ENCODE results near the gene CORO1C. TPM values are rescaled to one million over a fixed set of nuclear protein-coding genes. Genes with fewer than 3 reads are reported as not detected.

CORO1C gene
- polyA plus RNA-seq, 2 donors, result 23.6 to 40.2 TPM

DNA sequence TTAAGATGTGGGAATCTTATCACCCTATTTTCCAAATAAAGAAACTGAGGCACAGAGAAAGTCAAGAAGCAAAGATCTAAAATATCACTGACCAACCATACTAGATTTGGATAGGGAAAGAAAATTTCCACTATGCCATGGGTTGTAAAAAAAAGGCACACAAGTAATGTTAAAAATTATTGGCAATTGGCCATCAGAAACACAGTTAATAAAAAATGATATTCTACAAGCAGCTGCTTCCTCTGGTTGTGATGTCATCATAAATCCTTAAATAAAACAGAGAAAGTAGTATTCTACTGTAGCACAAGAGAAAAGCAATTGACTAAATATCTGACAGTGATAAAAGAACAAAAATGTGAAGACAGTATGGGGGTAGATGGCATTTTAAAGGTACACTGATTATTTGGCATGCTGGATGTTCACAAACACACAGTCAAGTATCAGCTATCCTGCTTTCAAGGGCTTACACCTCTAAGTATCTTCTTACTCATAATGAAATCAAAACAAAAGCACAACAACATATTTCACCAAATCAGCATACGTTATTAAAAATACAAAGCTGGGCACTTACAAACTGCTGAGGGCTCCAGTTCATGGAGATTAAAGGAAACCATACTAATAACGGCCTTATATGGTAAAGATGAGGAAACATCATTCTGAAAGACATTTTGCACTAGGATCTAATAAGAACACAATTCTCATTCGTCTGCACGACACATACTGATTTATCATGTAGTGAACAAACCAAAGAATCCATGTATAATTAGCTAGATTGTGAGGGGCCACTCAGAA is 45.7 kb downstream of the CORO1C start:
- no peaks in the 10 kb centered on the region for H3K36me3 ChIP-seq (ENCODE audit: control insufficient read depth in 2 of 2, insufficient read depth in 2 of 2, low read length in 1 of 2)
- peaks cover 0 to 3% of the 10 kb centered on the region in 2 donors for H3K4me1 ChIP-seq (ENCODE audit: control insufficient read depth in 2 of 2, insufficient read depth in 2 of 2, low read length in 1 of 2)
- no peaks in the 10 kb centered on the region for H3K9me3 ChIP-seq (ENCODE audit: control insufficient read depth in 2 of 2, insufficient read depth in 1 of 2, low read depth in 1 of 2, low read length in 1 of 2)
- H3K4me3 ChIP-seq (ENCODE audit: low read depth in 1 of 2, low read length in 2 of 2), result no peak overlapping the region
- WGBS, 2 donors, result 57 to 62% methylated on average over 4 of the region's 4 CpGs
- no peak overlapping the region for H3K27ac ChIP-seq (ENCODE audit: low read depth in 2 of 2, low read length in 1 of 2)
- H3K27me3 ChIP-seq (ENCODE audit: control insufficient read depth in 1 of 2, insufficient read depth in 2 of 2, low read length in 2 of 2), result no peaks in the 10 kb centered on the region

DNA sequence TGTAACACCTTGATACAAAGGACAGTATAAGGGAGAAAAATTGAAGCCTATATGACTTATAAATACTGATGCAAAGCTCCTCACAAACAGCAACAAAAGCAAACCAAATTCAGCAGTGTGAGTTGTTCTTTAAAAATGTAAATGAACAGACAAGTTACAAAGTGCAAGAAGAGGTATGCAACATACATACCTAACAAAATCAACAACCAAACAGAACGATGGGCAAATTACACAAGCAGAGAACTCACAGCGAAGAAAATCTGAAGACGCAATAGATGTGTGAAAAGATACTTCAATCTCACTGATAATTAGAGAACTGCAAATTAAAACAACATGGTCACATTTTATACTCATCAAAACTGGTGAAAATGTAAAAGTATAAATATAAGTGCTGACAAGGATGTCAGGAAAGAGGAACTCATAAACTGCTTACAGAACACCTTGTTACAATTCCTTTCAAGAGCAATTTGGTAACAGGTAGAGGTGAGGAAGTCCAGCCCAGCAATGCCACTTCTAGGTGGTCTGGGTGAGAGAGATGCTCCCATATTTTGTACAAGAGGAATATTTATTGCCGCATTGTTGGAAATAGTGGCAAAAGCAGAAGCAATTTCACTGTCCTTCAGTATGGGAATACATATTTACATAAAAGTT is 47.3 kb downstream of the CORO1C start:
- Histone ChIP-seq H3K36me3 (ENCODE audit: control insufficient read depth in 2 of 2, insufficient read depth in 2 of 2, low read length in 1 of 2) (no peaks in the 10 kb centered on the region), H3K4me3 (ENCODE audit: low read depth in 1 of 2, low read length in 2 of 2) (no peak overlapping the region), H3K27ac (ENCODE audit: low read depth in 2 of 2, low read length in 1 of 2) (no peak overlapping the region), H3K9me3 (ENCODE audit: control insufficient read depth in 2 of 2, insufficient read depth in 1 of 2, low read depth in 1 of 2, low read length in 1 of 2) (no peaks in the 10 kb centered on the region), H3K27me3 (ENCODE audit: control insufficient read depth in 1 of 2, insufficient read depth in 2 of 2, low read length in 2 of 2) (no peaks in the 10 kb centered on the region), H3K4me1 (ENCODE audit: control insufficient read depth in 2 of 2, insufficient read depth in 2 of 2, low read length in 1 of 2) (peaks cover 0 to 3% of the 10 kb centered on the region in 2 donors)
- 87 to 90% methylated on average over 4 of the region's 4 CpGs for WGBS, 2 donors

DNA sequence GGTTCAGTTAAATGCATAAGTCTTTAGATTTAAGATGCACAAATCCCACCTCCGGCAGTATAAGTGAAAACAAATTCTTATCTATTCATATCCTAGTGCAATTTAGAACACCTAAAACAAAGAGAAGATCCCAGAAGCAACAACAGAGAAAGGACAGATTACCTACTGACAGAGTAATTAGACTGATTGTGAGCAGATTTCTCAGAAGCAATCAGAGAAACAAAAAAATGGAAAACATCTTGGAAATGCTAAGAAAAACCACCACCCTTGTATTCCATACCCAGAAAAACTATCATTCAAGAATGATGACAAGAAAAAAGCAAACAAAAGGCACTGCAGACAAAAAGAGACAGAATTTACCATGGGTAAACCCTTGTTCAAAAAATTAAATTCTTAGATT is 50.0 kb downstream of the CORO1C start:
- no peak overlapping the region for H3K4me3 ChIP-seq (ENCODE audit: low read depth in 1 of 2, low read length in 2 of 2)
- no peaks in the 10 kb centered on the region for H3K27me3 ChIP-seq (ENCODE audit: control insufficient read depth in 1 of 2, insufficient read depth in 2 of 2, low read length in 2 of 2)
- WGBS, 2 donors, result 86 to 93% methylated on average over 1 of the region's 1 CpG
- H3K9me3 ChIP-seq (ENCODE audit: control insufficient read depth in 2 of 2, insufficient read depth in 1 of 2, low read depth in 1 of 2, low read length in 1 of 2), result no peaks in the 10 kb centered on the region
- no peaks in the 10 kb centered on the region for H3K4me1 ChIP-seq (ENCODE audit: control insufficient read depth in 2 of 2, insufficient read depth in 2 of 2, low read length in 1 of 2)
- H3K36me3 ChIP-seq (ENCODE audit: control insufficient read depth in 2 of 2, insufficient read depth in 2 of 2, low read length in 1 of 2), result peaks cover 0 to 2% of the 10 kb centered on the region in 2 donors
- no peak overlapping the region for H3K27ac ChIP-seq (ENCODE audit: low read depth in 2 of 2, low read length in 1 of 2)

DNA sequence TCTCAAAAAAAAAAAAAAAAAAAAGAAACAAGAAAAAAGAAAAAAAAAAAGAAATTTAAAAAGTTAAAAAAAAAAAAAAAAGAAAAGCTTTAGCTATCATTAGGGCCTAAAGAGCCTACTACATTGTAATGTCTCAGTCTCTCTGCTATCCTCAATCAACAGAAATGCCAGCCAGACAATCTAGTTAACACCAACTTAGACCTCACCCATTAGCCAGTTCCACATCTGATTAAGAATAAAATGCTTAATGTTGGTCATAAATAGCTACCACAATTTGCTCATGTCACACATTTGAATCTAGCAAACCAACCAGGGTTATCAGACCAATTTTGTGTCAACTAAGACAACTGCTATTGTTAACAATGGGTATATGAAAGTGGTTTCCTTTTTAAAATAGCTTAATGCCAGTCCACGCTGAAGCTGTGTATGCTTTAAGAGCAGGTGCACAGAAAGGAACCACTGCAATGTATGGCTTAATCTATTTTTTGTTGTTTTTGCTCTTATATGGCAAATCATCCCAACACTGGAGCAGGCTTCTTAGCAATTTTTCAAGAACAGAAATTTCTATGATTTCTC is 52.1 kb downstream of the CORO1C start:
- Histone ChIP-seq H3K9me3 (ENCODE audit: control insufficient read depth in 2 of 2, insufficient read depth in 1 of 2, low read depth in 1 of 2, low read length in 1 of 2) (no peaks in the 10 kb centered on the region), H3K27ac (ENCODE audit: low read depth in 2 of 2, low read length in 1 of 2) (no peak overlapping the region), H3K4me3 (ENCODE audit: low read depth in 1 of 2, low read length in 2 of 2) (no peak overlapping the region), H3K4me1 (ENCODE audit: control insufficient read depth in 2 of 2, insufficient read depth in 2 of 2, low read length in 1 of 2) (no peaks in the 10 kb centered on the region), H3K36me3 (ENCODE audit: control insufficient read depth in 2 of 2, insufficient read depth in 2 of 2, low read length in 1 of 2) (peaks cover 0 to 2% of the 10 kb centered on the region in 2 donors), H3K27me3 (ENCODE audit: control insufficient read depth in 1 of 2, insufficient read depth in 2 of 2, low read length in 2 of 2) (no peaks in the 10 kb centered on the region)
- 81 to 88% methylated on average over 1 of the region's 1 CpG for WGBS, 2 donors

DNA sequence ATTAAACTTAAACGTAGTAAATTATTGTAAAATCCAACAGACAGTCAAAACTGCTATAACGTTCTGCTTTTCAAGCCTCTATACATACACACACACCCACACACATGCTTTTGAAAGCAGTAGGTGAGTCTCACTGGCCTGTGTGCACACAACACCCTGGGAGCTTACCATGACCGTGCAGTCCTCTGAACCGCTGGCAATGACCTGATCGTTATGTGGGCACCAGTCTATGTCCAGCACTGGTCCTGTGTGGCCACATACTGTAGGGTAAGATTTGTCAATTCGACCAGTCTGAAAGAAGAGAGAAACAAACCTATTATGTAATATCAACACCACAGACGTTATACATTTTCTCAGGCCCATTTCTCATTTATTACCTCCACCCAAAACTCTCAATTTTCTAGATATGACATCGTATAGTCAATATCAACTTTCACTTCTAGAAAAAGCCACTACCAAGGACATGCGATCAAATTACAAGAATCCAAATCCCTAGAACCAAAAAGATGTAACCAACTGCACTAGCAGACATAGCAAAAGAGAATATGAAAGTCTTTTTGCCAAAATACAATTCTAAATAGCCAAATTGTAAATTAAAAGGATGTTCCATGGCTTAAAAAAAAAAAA is 53.1 kb downstream of the CORO1C start:
- 83 to 84% methylated on average over 9 of the region's 9 CpGs for WGBS, 2 donors
- Histone ChIP-seq H3K36me3 (ENCODE audit: control insufficient read depth in 2 of 2, insufficient read depth in 2 of 2, low read length in 1 of 2) (peaks cover 0 to 2% of the 10 kb centered on the region in 2 donors), H3K27ac (ENCODE audit: low read depth in 2 of 2, low read length in 1 of 2) (peak overlapping the region in 1 of 2 donors; percentile 55), H3K4me1 (ENCODE audit: control insufficient read depth in 2 of 2, insufficient read depth in 2 of 2, low read length in 1 of 2) (no peaks in the 10 kb centered on the region), H3K4me3 (ENCODE audit: low read depth in 1 of 2, low read length in 2 of 2) (no peak overlapping the region), H3K27me3 (ENCODE audit: control insufficient read depth in 1 of 2, insufficient read depth in 2 of 2, low read length in 2 of 2) (no peaks in the 10 kb centered on the region), H3K9me3 (ENCODE audit: control insufficient read depth in 2 of 2, insufficient read depth in 1 of 2, low read depth in 1 of 2, low read length in 1 of 2) (no peaks in the 10 kb centered on the region)

DNA sequence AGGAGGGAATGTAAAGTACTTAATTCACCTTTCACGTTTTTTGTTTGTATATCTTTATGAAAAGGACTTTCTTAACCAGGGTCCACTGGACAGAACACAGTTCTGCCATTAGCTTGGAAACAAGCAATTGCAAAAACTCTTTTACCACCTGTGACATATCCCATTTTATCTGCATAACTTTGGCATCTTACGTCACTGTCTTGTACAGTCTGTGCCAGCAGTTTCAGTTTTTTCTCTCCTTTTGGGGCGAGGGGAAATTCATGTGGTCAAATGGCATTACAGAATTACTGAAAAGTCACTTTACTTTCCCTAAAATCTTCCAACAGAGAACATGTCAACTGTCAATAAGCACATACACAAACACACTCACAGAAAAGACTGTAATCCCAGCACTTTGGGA is 53.9 kb downstream of the CORO1C start:
- H3K27ac ChIP-seq (ENCODE audit: low read depth in 2 of 2, low read length in 1 of 2), result no peak overlapping the region
- WGBS, 2 donors, result 76 to 77% methylated on average over 3 of the region's 3 CpGs
- no peak overlapping the region for H3K4me3 ChIP-seq (ENCODE audit: low read depth in 1 of 2, low read length in 2 of 2)
- no peaks in the 10 kb centered on the region for H3K27me3 ChIP-seq (ENCODE audit: control insufficient read depth in 1 of 2, insufficient read depth in 2 of 2, low read length in 2 of 2)
- no peaks in the 10 kb centered on the region for H3K9me3 ChIP-seq (ENCODE audit: control insufficient read depth in 2 of 2, insufficient read depth in 1 of 2, low read depth in 1 of 2, low read length in 1 of 2)
- H3K4me1 ChIP-seq (ENCODE audit: control insufficient read depth in 2 of 2, insufficient read depth in 2 of 2, low read length in 1 of 2), result no peaks in the 10 kb centered on the region
- H3K36me3 ChIP-seq (ENCODE audit: control insufficient read depth in 2 of 2, insufficient read depth in 2 of 2, low read length in 1 of 2), result peaks cover 0 to 2% of the 10 kb centered on the region in 2 donors

DNA sequence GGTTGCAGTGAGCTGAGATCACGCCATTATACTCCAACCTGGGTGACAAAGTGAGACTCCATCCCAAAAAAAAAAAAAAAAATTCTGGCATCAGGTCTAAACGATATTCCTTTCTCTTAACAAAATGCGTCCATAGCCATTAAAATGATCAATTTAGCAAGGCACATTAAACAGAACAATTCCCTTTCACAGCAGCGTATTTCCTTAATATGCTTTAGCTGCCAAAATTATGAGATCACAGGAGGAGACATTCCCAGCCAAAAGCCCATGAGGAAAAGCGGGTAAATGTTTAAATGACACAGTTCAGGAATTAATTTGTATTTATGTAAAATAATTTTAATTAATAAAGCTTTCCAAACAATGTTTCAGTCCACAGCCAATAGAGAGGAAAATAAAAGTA is 54.6 kb downstream of the CORO1C start:
- Histone ChIP-seq H3K9me3 (ENCODE audit: control insufficient read depth in 2 of 2, insufficient read depth in 1 of 2, low read depth in 1 of 2, low read length in 1 of 2) (no peaks in the 10 kb centered on the region), H3K4me3 (ENCODE audit: low read depth in 1 of 2, low read length in 2 of 2) (no peak overlapping the region), H3K36me3 (ENCODE audit: control insufficient read depth in 2 of 2, insufficient read depth in 2 of 2, low read length in 1 of 2) (peaks cover 0 to 2% of the 10 kb centered on the region in 2 donors), H3K27ac (ENCODE audit: low read depth in 2 of 2, low read length in 1 of 2) (no peak overlapping the region), H3K4me1 (ENCODE audit: control insufficient read depth in 2 of 2, insufficient read depth in 2 of 2, low read length in 1 of 2) (no peaks in the 10 kb centered on the region), H3K27me3 (ENCODE audit: control insufficient read depth in 1 of 2, insufficient read depth in 2 of 2, low read length in 2 of 2) (no peaks in the 10 kb centered on the region)
- WGBS, 2 donors, result 79 to 80% methylated on average over 5 of the region's 5 CpGs

DNA sequence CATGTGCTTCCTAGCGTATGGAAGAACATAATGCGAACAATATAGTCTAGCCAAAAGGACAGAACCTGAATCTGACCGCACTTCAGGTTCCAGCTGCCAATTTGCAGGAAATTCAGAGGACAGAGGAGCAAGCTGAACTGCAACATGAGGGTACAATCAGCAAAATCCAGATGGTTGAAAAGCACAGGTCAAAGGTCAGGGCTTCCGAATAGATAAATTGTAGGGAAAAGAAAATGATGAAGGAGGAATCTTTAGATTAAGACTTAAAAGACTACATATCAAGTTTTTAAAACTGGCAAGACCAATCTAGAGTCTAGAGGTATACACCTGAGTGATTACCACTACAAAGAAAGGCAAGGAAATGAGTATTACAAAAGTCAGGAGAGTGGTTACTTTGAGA is 55.5 kb downstream of the CORO1C start:
- Histone ChIP-seq H3K4me1 (ENCODE audit: control insufficient read depth in 2 of 2, insufficient read depth in 2 of 2, low read length in 1 of 2) (no peaks in the 10 kb centered on the region), H3K36me3 (ENCODE audit: control insufficient read depth in 2 of 2, insufficient read depth in 2 of 2, low read length in 1 of 2) (peaks cover 0 to 2% of the 10 kb centered on the region in 2 donors), H3K9me3 (ENCODE audit: control insufficient read depth in 2 of 2, insufficient read depth in 1 of 2, low read depth in 1 of 2, low read length in 1 of 2) (no peaks in the 10 kb centered on the region), H3K4me3 (ENCODE audit: low read depth in 1 of 2, low read length in 2 of 2) (no peak overlapping the region), H3K27me3 (ENCODE audit: control insufficient read depth in 1 of 2, insufficient read depth in 2 of 2, low read length in 2 of 2) (no peaks in the 10 kb centered on the region), H3K27ac (ENCODE audit: low read depth in 2 of 2, low read length in 1 of 2) (no peak overlapping the region)
- WGBS, 2 donors, result 89 to 94% methylated on average over 4 of the region's 4 CpGs

DNA sequence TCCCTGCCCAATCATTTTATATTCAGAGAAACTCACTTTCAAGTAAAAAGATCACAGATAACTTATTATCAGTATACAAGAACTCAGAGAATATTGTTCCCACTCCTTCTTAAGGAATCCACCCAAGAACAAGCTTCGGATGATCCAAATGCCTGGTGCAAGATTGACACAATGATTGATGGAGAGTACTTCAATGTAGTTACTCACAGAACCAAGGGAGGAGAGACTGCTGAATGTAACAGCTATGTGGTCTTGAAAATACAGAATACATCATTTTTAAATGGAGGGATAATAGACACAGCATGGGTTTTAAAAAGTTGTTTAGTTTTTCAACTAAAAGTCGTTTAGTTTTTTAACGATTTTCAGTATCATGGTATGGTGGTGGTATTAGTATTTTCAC is 59.3 kb downstream of the CORO1C start:
- Histone ChIP-seq H3K9me3 (ENCODE audit: control insufficient read depth in 2 of 2, insufficient read depth in 1 of 2, low read depth in 1 of 2, low read length in 1 of 2) (no peaks in the 10 kb centered on the region), H3K36me3 (ENCODE audit: control insufficient read depth in 2 of 2, insufficient read depth in 2 of 2, low read length in 1 of 2) (no peaks in the 10 kb centered on the region), H3K4me3 (ENCODE audit: low read depth in 1 of 2, low read length in 2 of 2) (no peak overlapping the region), H3K27ac (ENCODE audit: low read depth in 2 of 2, low read length in 1 of 2) (no peak overlapping the region), H3K27me3 (ENCODE audit: control insufficient read depth in 1 of 2, insufficient read depth in 2 of 2, low read length in 2 of 2) (no peaks in the 10 kb centered on the region), H3K4me1 (ENCODE audit: control insufficient read depth in 2 of 2, insufficient read depth in 2 of 2, low read length in 1 of 2) (no peaks in the 10 kb centered on the region)
- 81 to 84% methylated on average over 3 of the region's 3 CpGs for WGBS, 2 donors

All from esophagus (tissue), 2 donors.